GM10266 (cell line): Measurements from ENCODE around the gene TCF4.

Experiments
- DNase-seq: peaks from one replicate; pipeline ENCODE4 v3.0.0; 2012; ENCODE audit errors: extremely low spot score
- CTCF ChIP-seq: IDR thresholded peaks from 2 replicates; pipeline ENCODE4 v1.5.1; 2012; ENCODE audit warnings: mild to moderate bottlenecking, low read depth; ENCODE audit not compliant: control insufficient read depth, insufficient read depth; ENCODE audit errors: missing control alignments

Gene TCF4

GRCh38 chr18:55557211-55557610, 30.8 kb downstream of the TCF4 start:
- no peak for TF ChIP-seq CTCF
- DNase-seq: no peak

DNA sequence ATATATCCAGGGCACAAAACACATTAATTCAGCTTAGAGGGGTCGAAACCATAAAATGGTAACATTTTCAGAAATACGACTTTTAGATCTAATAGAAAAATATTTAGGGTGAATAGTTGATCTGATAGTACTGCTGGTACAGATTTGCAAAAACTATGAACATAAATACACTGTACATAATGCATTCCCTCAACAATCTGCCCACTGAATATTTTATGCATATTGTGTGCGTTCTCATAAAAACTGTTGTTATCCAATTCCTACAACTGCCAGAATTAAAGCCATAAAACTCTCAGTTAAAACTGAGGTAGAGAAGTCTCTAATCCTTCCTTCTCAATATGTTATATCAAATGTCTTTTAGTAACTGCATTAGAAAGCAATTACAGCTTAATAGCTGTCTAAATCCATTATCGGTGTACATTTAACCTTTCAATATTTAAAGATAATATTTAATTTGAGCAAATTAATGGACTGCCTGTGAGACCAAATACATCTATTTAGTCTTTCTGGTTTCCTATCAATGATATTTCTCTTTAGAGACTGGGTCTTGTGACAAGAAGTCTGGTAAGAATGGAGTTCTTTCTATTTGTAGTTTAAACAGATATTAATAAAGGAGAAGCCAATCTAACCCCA, 32.5 kb downstream of the TCF4 start:
- TF ChIP-seq CTCF: no peak
- no peak for DNase-seq

GRCh38 chr18:55552526-55553189, 35.3 kb downstream of the TCF4 start:
- no peak for DNase-seq
- TF ChIP-seq CTCF: no peak

DNA sequence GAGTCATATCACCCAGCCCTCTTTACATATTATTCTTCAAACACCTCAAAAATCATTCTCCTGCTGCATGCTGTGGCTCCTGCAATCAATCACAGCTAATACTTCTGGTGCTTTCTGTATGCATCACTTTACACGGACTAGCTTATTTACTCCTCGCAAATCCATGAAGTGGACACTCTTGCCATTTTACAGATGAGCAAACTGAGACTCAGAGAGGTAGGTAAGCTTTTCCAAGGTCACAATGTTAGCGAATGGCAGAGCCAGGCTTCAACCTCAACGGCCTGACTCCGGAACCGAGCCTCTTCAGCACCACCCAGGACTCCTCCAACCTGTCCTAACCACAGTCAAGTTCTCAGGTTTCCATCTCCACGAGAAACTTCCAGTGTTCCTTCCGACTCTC, 36.8 kb downstream of the TCF4 start:
- no peak for TF ChIP-seq CTCF
- DNase-seq: no peak

GRCh38 chr18:55550471-55550870, 37.5 kb downstream of the TCF4 start:
- DNase-seq: no peak
- no peak for TF ChIP-seq CTCF

DNA sequence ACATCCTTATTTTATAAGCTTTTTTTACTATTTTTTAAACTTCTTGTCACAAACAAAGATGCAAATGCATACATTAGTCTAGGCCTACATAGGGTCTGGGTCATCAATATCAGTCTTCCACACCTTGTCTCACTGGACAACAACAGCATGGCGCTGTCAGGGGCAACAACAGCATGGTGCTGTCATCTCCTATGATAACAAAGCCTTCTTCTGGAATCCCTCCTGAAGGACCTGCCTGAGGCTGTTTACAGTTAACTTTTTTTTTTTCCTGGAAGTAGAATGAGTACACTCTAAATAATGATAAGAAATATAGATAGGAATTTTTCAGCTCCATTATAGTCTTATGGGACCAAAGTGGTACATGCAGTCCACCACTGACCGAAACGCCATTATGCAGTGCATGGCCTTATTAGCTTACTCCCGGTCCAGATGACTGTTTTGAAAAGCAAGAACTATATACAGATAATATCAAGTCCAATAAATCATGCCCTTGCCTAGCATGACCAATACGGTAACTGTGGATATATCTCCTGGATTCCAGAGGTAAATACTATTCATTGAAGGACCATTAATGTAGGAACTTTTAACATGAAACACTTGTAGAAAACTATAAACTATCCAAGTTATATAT, 38.4 kb downstream of the TCF4 start:
- no peak for TF ChIP-seq CTCF
- no peak for DNase-seq

GRCh38 chr18:55547705-55548056, 40.3 kb downstream of the TCF4 start:
- no peak for DNase-seq
- no peak for TF ChIP-seq CTCF
